Stomach (tissue), 9 donors: ENCODE results near the gene TESPA1. TPM values are rescaled to one million over a fixed set of nuclear protein-coding genes. Genes with fewer than 3 reads are reported as not detected.

ENCODE experiments used
- DNase-seq, 2 donors: peaks; one replicate each; pipeline versions ENCODE4 v3.0.0 to v3.0.0-alpha.2; 2013 to 2019
- H3K27ac ChIP-seq, 5 donors: fragments of 200-600 bp in 4 of 5; sonication (generic) in 4 of 5; one replicate each; pipeline ENCODE4 v1.5.1; 2013 to 2019; ENCODE audit warnings: mild to moderate bottlenecking in 1 of 5, moderate library complexity in 1 of 5
- H3K27me3 ChIP-seq, 3 donors: fragments of 200-600 bp; sonication (generic); one replicate each; pipeline ENCODE4 v1.5.1; 2017 to 2019; ENCODE audit warnings: mixed run types in 1 of 3
- H3K36me3 ChIP-seq, 4 donors: fragments of 200-600 bp; sonication (generic); 1 replicate in 3 of 4; 2 replicates in 1 of 4; pipeline ENCODE4 v1.5.1; 2016 to 2019
- H3K4me1 ChIP-seq, 4 donors: fragments of 200-600 bp; sonication (generic); one replicate each; pipeline ENCODE4 v1.5.1; 2016 to 2019
- H3K4me3 ChIP-seq, 4 donors: fragments of 200-600 bp; sonication (generic) in 3 of 4; one replicate each; pipeline ENCODE4 v1.5.1; 2016 to 2019; ENCODE audit warnings: mild to moderate bottlenecking in 1 of 4
- H3K9me3 ChIP-seq, 4 donors: fragments of 200-600 bp; sonication (generic); one replicate each; pipeline ENCODE4 v1.5.1; 2016 to 2019
- EP300 ChIP-seq: sonication (generic); formaldehyde crosslinking; IDR thresholded peaks from one replicate; pipeline ENCODE4 v1.6.1; 2017; ENCODE audit warnings: antibody characterized with exemption
- POLR2A ChIP-seq, 4 donors: fragments of 450-650 bp; IDR thresholded peaks; one replicate each; pipeline ENCODE4 v1.6.1; 2016; ENCODE audit warnings: antibody characterized with exemption in 4 of 4, control low read depth in 2 of 4, mild to moderate bottlenecking in 1 of 4, moderate library complexity in 1 of 4
- POLR2AphosphoS5 ChIP-seq, 3 donors: sonication (generic); formaldehyde crosslinking; IDR thresholded peaks; one replicate each; pipeline ENCODE4 v1.6.1; 2016; ENCODE audit warnings: antibody characterized with exemption in 3 of 3
- WGBS, 5 donors: extraction: QIAGEN DNeasy Blood & Tissue Kit in 3 of 5; methylation state at CpG; one replicate each; pipeline versions ENCODE4 v1.1.5 to v1.1.7; 2013 to 2018; 5-methylcytosine and 5-hydroxymethylcytosine counted together
- intact Hi-C: fragments of 100-400 bp; cut with DNase I; formaldehyde crosslinking; loops from one replicate; pipeline ENCODE4 v1.15.1; 2023; ENCODE audit warnings: low total_unique reads
- polyA plus RNA-seq, 3 donors: library from polyadenylated mRNA; stranded (reverse); fragments of 200-250 nt; gene quantifications; one replicate each; pipeline ENCODE4 v1.2.3, GENCODE V29; 2013
- total RNA-seq, 5 donors: library from RNA; depleted of rRNA; stranded (reverse); fragments of >200 nt; gene quantifications; one replicate each; pipeline versions ENCODE4 v1.1.0 to v1.2.3, GENCODE V29; 2014 to 2016
- TF ChIP-seq, protein P1 (sequence below), 7 experiments: fragments of 450-650 bp in 4 of 7; fragments of 200-600 bp in 3 of 7; sonication (generic) in 3 of 7; IDR thresholded peaks; one replicate each; pipeline ENCODE4 v1.5.1; 2016 to 2019; ENCODE audit warnings: antibody characterized with exemption in 7 of 7, control low read depth in 2 of 7, mild to moderate bottlenecking in 1 of 7
- donor health status: healthy with polysubstance abuse.
- donor health status: Bipolar disorder and iron deficiency.
- donor health status: healthy.

TESPA1 gene
- total and polyA plus RNA-seq, 8 donors: 0.81 to 2.6 (median 1.2) TPM; not detected in 4

DNA sequence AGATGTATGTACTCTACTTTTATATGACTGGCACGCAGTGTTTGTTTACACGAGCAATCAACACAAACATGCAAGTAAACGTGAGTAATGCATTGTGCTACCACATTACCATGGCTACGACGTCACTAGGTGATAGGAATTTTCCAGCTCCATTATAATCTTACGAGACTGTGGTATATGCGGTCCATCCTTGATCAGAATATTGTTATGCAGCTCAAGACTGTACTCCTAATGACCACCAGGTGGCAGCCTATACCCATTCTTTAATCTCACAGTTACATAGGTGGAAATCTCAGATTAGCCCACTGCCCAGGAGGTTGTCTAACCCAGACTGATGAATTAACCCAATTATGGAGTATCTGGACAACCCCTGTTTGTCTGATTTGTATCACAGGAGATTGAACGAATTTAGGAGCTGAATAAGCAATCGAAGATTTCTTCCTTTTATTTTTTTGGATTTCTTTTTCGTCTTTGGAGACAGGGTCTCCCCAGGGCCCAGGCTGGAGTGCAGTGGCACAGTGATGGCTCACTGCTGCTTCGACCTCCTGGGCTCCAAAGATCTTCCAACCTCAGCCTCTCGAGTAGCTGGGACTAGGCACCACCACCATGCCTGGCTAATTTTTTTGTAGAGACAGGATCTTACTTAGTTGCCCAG, 8.7 kb upstream of the TESPA1 start:
- Histone ChIP-seq H3K36me3 (no peaks in the 10 kb centered on the region), H3K27ac (no peak overlapping the region), H3K27me3 (peaks cover 0 to 7% (median 0%) of the 10 kb centered on the region in 3 donors), H3K4me3 (no peak overlapping the region), H3K9me3 (no peaks in the 10 kb centered on the region), H3K4me1 (no peaks in the 10 kb centered on the region)
- TF ChIP-seq EP300 (no peak), POLR2A (IDR thresholded peaks at IDR 0.05) (no peak), POLR2AphosphoS5 (IDR thresholded peaks at IDR 0.05) (no peak)
- TF ChIP-seq, protein P1, sequence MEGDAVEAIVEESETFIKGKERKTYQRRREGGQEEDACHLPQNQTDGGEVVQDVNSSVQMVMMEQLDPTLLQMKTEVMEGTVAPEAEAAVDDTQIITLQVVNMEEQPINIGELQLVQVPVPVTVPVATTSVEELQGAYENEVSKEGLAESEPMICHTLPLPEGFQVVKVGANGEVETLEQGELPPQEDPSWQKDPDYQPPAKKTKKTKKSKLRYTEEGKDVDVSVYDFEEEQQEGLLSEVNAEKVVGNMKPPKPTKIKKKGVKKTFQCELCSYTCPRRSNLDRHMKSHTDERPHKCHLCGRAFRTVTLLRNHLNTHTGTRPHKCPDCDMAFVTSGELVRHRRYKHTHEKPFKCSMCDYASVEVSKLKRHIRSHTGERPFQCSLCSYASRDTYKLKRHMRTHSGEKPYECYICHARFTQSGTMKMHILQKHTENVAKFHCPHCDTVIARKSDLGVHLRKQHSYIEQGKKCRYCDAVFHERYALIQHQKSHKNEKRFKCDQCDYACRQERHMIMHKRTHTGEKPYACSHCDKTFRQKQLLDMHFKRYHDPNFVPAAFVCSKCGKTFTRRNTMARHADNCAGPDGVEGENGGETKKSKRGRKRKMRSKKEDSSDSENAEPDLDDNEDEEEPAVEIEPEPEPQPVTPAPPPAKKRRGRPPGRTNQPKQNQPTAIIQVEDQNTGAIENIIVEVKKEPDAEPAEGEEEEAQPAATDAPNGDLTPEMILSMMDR (IDR thresholded peaks at IDR 0.05): peak in 5 of 7 experiments; percentile 78 to 92 (median 85)
- intact Hi-C loops: loop anchor here (5.0 kb wide), 1 partner anchor 79 kb away; no protein-coding TSS in a partner anchor
- 17 to 28% (median 22%) methylated on average over 12 of the region's 12 CpGs for WGBS, 5 donors
- DNase-seq: peak; percentile 42 to 86

DNA sequence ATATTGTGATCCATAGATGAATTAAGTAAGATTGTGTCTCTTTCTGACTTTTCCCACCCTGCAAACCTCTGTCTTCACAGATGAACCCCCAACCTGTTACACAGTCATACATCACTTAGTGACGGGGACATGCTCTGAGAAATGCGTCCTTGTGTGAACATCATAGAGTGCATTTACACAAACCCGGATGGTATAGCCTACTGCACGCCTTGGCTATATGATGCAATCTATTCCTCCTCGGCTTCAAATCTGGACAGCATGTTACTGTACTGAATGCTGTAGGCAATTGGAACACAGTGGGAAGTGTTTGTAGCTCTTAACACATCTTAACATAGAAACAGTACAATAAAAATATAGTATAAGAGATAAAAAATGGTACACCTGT, 7.4 kb upstream of the TESPA1 start:
- H3K4me1 ChIP-seq: no peaks in the 10 kb centered on the region
- intact Hi-C loops: loop anchor here (5.0 kb wide), 1 partner anchor 80 kb away; no protein-coding TSS in a partner anchor
- no peaks in the 10 kb centered on the region for H3K36me3 ChIP-seq
- DNase-seq: no peak
- H3K9me3 ChIP-seq: no peaks in the 10 kb centered on the region
- no peak overlapping the region for H3K4me3 ChIP-seq
- TF ChIP-seq POLR2A (IDR thresholded peaks at IDR 0.05) (no peak), POLR2AphosphoS5 (IDR thresholded peaks at IDR 0.05) (no peak), EP300 (no peak)
- TF ChIP-seq, protein P1 (IDR thresholded peaks at IDR 0.05): no peak
- 83 to 91% (median 86%) methylated on average over 5 of the region's 5 CpGs for WGBS, 5 donors
- H3K27ac ChIP-seq: no peak overlapping the region
- peaks cover 0 to 7% (median 0%) of the 10 kb centered on the region in 3 donors for H3K27me3 ChIP-seq

DNA sequence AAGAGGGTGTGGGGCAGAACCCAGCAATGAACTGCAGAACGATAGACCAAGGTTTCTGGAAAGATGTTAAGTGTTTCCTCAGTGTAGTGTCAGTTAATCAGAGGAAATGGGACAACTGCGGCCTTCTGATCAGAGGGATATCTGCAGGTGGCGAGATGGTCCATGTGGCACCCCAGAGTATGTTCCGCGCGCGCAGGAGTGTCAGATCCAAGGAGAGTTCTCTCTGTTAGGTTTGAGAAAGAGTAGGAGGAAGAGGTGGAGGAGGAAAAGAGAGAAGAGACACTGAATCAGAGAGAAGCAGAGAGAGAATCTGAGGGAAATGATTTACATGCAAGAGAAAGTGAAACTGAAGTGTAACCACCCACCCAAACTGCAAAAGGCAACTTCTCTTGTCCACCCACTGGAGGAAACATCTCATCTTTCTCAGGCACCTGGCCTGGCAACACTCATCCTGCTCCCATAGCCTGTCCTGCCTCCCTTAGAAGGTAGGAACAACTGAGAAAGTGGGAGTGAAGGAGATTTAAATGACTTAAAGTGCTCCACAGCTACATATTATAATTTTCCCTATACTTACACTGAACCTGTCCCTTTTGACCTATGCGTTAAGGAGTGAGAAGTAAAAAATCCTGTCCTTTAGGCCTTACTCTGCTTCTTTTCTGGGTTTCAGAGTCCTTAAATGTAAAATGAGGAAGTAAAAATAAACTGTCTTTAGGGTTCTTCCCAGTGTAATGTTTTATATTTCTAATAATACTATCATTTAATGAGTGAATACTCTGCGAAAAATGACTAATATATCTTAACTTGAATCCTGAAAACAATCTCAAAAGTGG, 6.8 kb upstream of the TESPA1 start:
- Histone ChIP-seq H3K27me3 (peaks cover 0 to 3% (median 0%) of the 10 kb centered on the region in 3 donors), H3K36me3 (no peaks in the 10 kb centered on the region), H3K27ac (no peak overlapping the region), H3K4me3 (no peak overlapping the region), H3K9me3 (no peaks in the 10 kb centered on the region), H3K4me1 (no peaks in the 10 kb centered on the region)
- peak in 1 of 2 donors; percentile 29 for DNase-seq
- WGBS, 5 donors: 81 to 90% (median 84%) methylated on average over 9 of the region's 9 CpGs
- intact Hi-C loops: loop anchor here (5.0 kb wide), 1 partner anchor 81 kb away; no protein-coding TSS in a partner anchor
- TF ChIP-seq POLR2A (IDR thresholded peaks at IDR 0.05) (no peak), POLR2AphosphoS5 (IDR thresholded peaks at IDR 0.05) (no peak), EP300 (no peak)
- TF ChIP-seq, protein P1 (IDR thresholded peaks at IDR 0.05): no peak

DNA sequence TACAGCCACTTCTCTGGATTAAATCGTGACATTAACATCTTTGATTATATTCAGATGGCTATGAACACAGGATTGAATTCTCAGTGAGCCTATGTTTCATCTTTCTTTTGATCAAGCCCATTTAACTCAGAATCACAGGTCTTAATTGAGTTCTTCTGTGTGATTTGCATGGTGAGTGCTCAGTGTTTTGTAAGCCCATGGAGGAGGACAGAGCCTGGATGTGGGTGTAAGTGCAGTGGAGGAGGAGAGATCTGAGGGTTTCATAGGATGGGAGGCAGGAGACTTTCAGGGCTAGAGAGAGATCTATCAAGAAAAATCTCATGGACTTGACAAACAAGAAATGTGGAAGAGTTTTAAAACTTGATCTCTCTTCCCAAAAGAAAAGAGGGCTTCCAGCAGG, 5.3 kb upstream of the TESPA1 start:
- no peaks in the 10 kb centered on the region for H3K36me3 ChIP-seq
- H3K27me3 ChIP-seq: no peaks in the 10 kb centered on the region
- TF ChIP-seq, protein P1 (IDR thresholded peaks at IDR 0.05): no peak
- TF ChIP-seq POLR2A (IDR thresholded peaks at IDR 0.05) (no peak), EP300 (no peak), POLR2AphosphoS5 (IDR thresholded peaks at IDR 0.05) (no peak)
- WGBS, 5 donors: 66 to 84% (median 69%) methylated on average over 1 of the region's 1 CpG
- intact Hi-C loops: loop anchor here (5.0 kb wide), 1 partner anchor 82 kb away; no protein-coding TSS in a partner anchor
- no peak overlapping the region for H3K27ac ChIP-seq
- no peaks in the 10 kb centered on the region for H3K4me1 ChIP-seq
- no peak for DNase-seq
- H3K9me3 ChIP-seq: no peaks in the 10 kb centered on the region
- no peak overlapping the region for H3K4me3 ChIP-seq
